DND-41 (cell line): ENCODE results near the gene EFCAB9.

Source experiments
- ATAC-seq: fragments of 200-7000 bp; cut with Tn5 transposase; 3 replicates; pipeline ENCODE4 v1.9.1; 2021; ENCODE audit warnings: low read depth; ENCODE audit not compliant: insufficient read depth
- DNase-seq: peaks from one replicate; pipeline ENCODE4 v3.0.0-alpha.2; 2020
- H2AFZ ChIP-seq: 2 replicates; pipeline ENCODE4 v1.6.0; 2012; ENCODE audit warnings: low read depth, low read length
- H3K27ac ChIP-seq: 2 replicates; pipeline ENCODE4 v1.5.1; 2012; ENCODE audit warnings: low read length, inconsistent platforms
- H3K27me3 ChIP-seq: fragments of 200-600 bp; sonication (generic); 2 replicates; pipeline ENCODE4 v1.6.0; 2012; ENCODE audit warnings: low read length, mild to moderate bottlenecking, inconsistent platforms; ENCODE audit not compliant: insufficient read depth, poor library complexity
- H3K36me3 ChIP-seq: 2 replicates; pipeline ENCODE4 v1.5.1; 2012; ENCODE audit warnings: low read length, inconsistent platforms; ENCODE audit not compliant: insufficient read depth
- H3K4me1 ChIP-seq: 2 replicates; pipeline ENCODE4 v1.5.1; 2012; ENCODE audit warnings: mild to moderate bottlenecking, low read length; ENCODE audit not compliant: insufficient read depth
- H3K4me2 ChIP-seq: 2 replicates; pipeline ENCODE4 v1.6.0; 2012; ENCODE audit warnings: mild to moderate bottlenecking, moderate library complexity, low read length, inconsistent platforms; ENCODE audit not compliant: insufficient read depth
- H3K4me3 ChIP-seq, 2 experiments: fragments of 200-600 bp in 1 of 2; shearing (Covaris generic) in 1 of 2; 2 replicates each; pipeline ENCODE4 v1.5.1; 2012 to 2016; ENCODE audit warnings: inconsistent platforms in 2 of 2, low read length in 2 of 2, mild to moderate bottlenecking in 2 of 2, low read depth in 1 of 2, moderate library complexity in 1 of 2
- H3K79me2 ChIP-seq: 2 replicates; pipeline ENCODE4 v1.6.0; 2012; ENCODE audit warnings: low read length, inconsistent platforms; ENCODE audit not compliant: insufficient read depth
- H3K9ac ChIP-seq: 2 replicates; pipeline ENCODE4 v1.6.0; 2012; ENCODE audit warnings: low read depth, mild to moderate bottlenecking, inconsistent platforms, low read length, moderate library complexity
- H3K9me3 ChIP-seq: 2 replicates; pipeline ENCODE4 v1.5.1; 2012; ENCODE audit warnings: low read length, moderate library complexity, mild to moderate bottlenecking, inconsistent platforms; ENCODE audit not compliant: insufficient read depth, severe bottlenecking
- H4K20me1 ChIP-seq: 2 replicates; pipeline ENCODE4 v1.6.0; 2012; ENCODE audit warnings: low read length; ENCODE audit not compliant: insufficient read depth
- CTCF ChIP-seq: IDR thresholded peaks from 2 replicates; pipeline ENCODE4 v1.5.1; 2012; ENCODE audit warnings: borderline replicate concordance, low read length, moderate library complexity, mild to moderate bottlenecking; ENCODE audit not compliant: poor library complexity, severe bottlenecking; ENCODE audit errors: extremely low read depth
- EZH2 ChIP-seq: IDR thresholded peaks from 3 replicates; pipeline ENCODE4 v1.6.1; 2012; ENCODE audit warnings: borderline replicate concordance, low read depth, mild to moderate bottlenecking, moderate library complexity, low read length, inconsistent platforms; ENCODE audit not compliant: severe bottlenecking

EFCAB9 gene

GRCh38 chr5:172173564-172174153 is 20.3 kb upstream of the EFCAB9 start:
- Histone ChIP-seq H2AFZ (no peak overlapping the region), H4K20me1 (peaks cover 5% of the 10 kb centered on the region; the same call in 1 of the 2 replicates), H3K4me3 (no peak overlapping the region), H3K9ac (peak overlapping the region; percentile 54; the same call in 1 of the 2 replicates), H3K27ac (no peak overlapping the region; the same call in 1 of the 2 replicates), H3K27me3 (no peaks in the 10 kb centered on the region), H3K4me1 (peaks cover 37% of the 10 kb centered on the region), H3K9me3 (no peaks in the 10 kb centered on the region), H3K79me2 (peaks cover 52% of the 10 kb centered on the region), H3K4me2 (peak overlapping the region; percentile 72; the same call in 1 of the 2 replicates), H3K36me3 (peaks cover 6% of the 10 kb centered on the region; the same call in 1 of the 2 replicates)
- ATAC-seq = no peak
- DNase-seq = no peak
- TF ChIP-seq EZH2 (no peak), CTCF (no peak)

GRCh38 chr5:172175263-172175719 is 18.7 kb upstream of the EFCAB9 start:
- DNase-seq (peak; percentile 98), ATAC-seq (peak; percentile 95)
- peak overlapping the region; percentile 4 to 54; a peak in 3 of 4 replicates for H3K4me3 ChIP-seq
- peaks cover 6% of the 10 kb centered on the region; the same call in 1 of the 2 replicates for H3K36me3 ChIP-seq
- H3K27ac ChIP-seq = peak overlapping the region; percentile 79
- peaks cover 55% of the 10 kb centered on the region for H3K79me2 ChIP-seq
- H3K4me2 ChIP-seq = peak overlapping the region; percentile 72
- H3K27me3 ChIP-seq = no peaks in the 10 kb centered on the region
- no peak for TF ChIP-seq CTCF
- TF ChIP-seq EZH2 = no peak
- no peaks in the 10 kb centered on the region for H3K9me3 ChIP-seq
- no peaks in the 10 kb centered on the region; the same call in 1 of the 2 replicates for H4K20me1 ChIP-seq
- H2AFZ ChIP-seq = peak overlapping the region; percentile 66
- H3K9ac ChIP-seq = peak overlapping the region; percentile 54
- peaks cover 37% of the 10 kb centered on the region for H3K4me1 ChIP-seq

GRCh38 chr5:172177176-172177575 is 16.8 kb upstream of the EFCAB9 start:
- ATAC-seq (no peak), DNase-seq (no peak)
- H3K27me3 ChIP-seq = no peaks in the 10 kb centered on the region
- H3K79me2 ChIP-seq = peaks cover 62% of the 10 kb centered on the region
- H3K9ac ChIP-seq = no peak overlapping the region
- peaks cover 9% of the 10 kb centered on the region; the same call in 1 of the 2 replicates for H3K36me3 ChIP-seq
- H3K4me1 ChIP-seq = peaks cover 37% of the 10 kb centered on the region
- peaks cover 3% of the 10 kb centered on the region; the same call in 1 of the 2 replicates for H4K20me1 ChIP-seq
- H2AFZ ChIP-seq = no peak overlapping the region
- H3K4me3 ChIP-seq = no peak overlapping the region
- H3K9me3 ChIP-seq = no peaks in the 10 kb centered on the region
- TF ChIP-seq EZH2 = no peak
- no peak for TF ChIP-seq CTCF
- H3K4me2 ChIP-seq = no peak overlapping the region
- H3K27ac ChIP-seq = no peak overlapping the region
